ENCODE results near the gene LMF2. TPM values are rescaled to one million over a fixed set of nuclear protein-coding genes. Genes with fewer than 3 reads are reported as not detected.

The LMF2 gene
- total RNA-seq, 3 donors from 2014 or later = 57.8 to 66.4 (median 60.7) TPM

GRCh38 chr22:50460938-50461337, 46.6 kb downstream of the LMF2 start:
- H3K36me3 ChIP-seq (ENCODE audit: low read depth) = peaks cover 21% of the 10 kb centered on the region
- DNase-seq (peak in 2 of 3 donors; percentile 47 to 60), ATAC-seq (peak; percentile 59)
- TF ChIP-seq CTCF (IDR thresholded peaks at IDR 0.05) = no peak
- intact Hi-C loops (cut with DNase I, micrococcal nuclease) = no loop called here
- H3K4me3 ChIP-seq = no peak overlapping the region
- H3K4me1 ChIP-seq (ENCODE audit: low read depth) = peaks cover 4% of the 10 kb centered on the region
- H3K9me3 ChIP-seq = no peaks in the 10 kb centered on the region

- H3K36me3 ChIP-seq (ENCODE audit: low read depth) = peaks cover 22% of the 10 kb centered on the region
- ATAC-seq = peak; percentile 11
- intact Hi-C loops (cut with DNase I, micrococcal nuclease) = no loop called here
These were observed 47.9 kb downstream of the LMF2 start for GRCh38 chr22:50459496-50460140.

GRCh38 chr22:50459016-50459415, 48.5 kb downstream of the LMF2 start:
- H3K36me3 ChIP-seq (ENCODE audit: low read depth) = peaks cover 17% of the 10 kb centered on the region
- no peak for TF ChIP-seq CTCF (IDR thresholded peaks at IDR 0.05)
- no peak overlapping the region for H3K4me3 ChIP-seq
- ATAC-seq (no peak), DNase-seq (no peak)
- intact Hi-C loops (cut with DNase I, micrococcal nuclease) = no loop called here
- peaks cover 4% of the 10 kb centered on the region for H3K4me1 ChIP-seq (ENCODE audit: low read depth)
- H3K9me3 ChIP-seq = no peaks in the 10 kb centered on the region

More at GRCh38 chr22:50459496-50460140, 47.9 kb downstream of the LMF2 start:
- TF ChIP-seq CTCF (IDR thresholded peaks at IDR 0.05) = no peak
- Histone ChIP-seq H3K4me3 (no peak overlapping the region), H3K9me3 (no peaks in the 10 kb centered on the region), H3K4me1 (ENCODE audit: low read depth) (peaks cover 4% of the 10 kb centered on the region)
- no peak for DNase-seq

GRCh38 chr22:50456466-50457234, 50.9 kb downstream of the LMF2 start:
- DNase-seq (no peak), ATAC-seq (peak; percentile 28)
- Histone ChIP-seq H3K9me3 (no peaks in the 10 kb centered on the region), H3K36me3 (ENCODE audit: low read depth) (peaks cover 6% of the 10 kb centered on the region), H3K4me1 (ENCODE audit: low read depth) (peaks cover 4% of the 10 kb centered on the region), H3K4me3 (no peak overlapping the region)
- intact Hi-C loops (cut with DNase I, micrococcal nuclease) = no loop called here
- no peak for TF ChIP-seq CTCF (IDR thresholded peaks at IDR 0.05)

GRCh38 chr22:50456026-50456425, 51.5 kb downstream of the LMF2 start:
- no peak for ATAC-seq
- Histone ChIP-seq H3K36me3 (ENCODE audit: low read depth) (peaks cover 6% of the 10 kb centered on the region), H3K4me3 (no peak overlapping the region), H3K4me1 (ENCODE audit: low read depth) (no peaks in the 10 kb centered on the region), H3K9me3 (no peaks in the 10 kb centered on the region)
- TF ChIP-seq CTCF (IDR thresholded peaks at IDR 0.05) = no peak
- no peak for DNase-seq
- intact Hi-C loops (cut with DNase I, micrococcal nuclease) = no loop called here
